HuH-7.5 (cell line): ENCODE results near the gene PRSS12.
A peak's percentile ranks its signal among the peaks of the same experiment; 100 is the strongest.
"Not testable (repeated sequence)": the region's sequence is repeated elsewhere in the genome, so short reads cannot be mapped to it uniquely, and the experiment has no call there.

ENCODE experiments used
- DNase-seq: peaks from one replicate; pipeline ENCODE4 v3.0.0; 2011; ENCODE audit warnings: low spot score

The PRSS12 gene, protein sequence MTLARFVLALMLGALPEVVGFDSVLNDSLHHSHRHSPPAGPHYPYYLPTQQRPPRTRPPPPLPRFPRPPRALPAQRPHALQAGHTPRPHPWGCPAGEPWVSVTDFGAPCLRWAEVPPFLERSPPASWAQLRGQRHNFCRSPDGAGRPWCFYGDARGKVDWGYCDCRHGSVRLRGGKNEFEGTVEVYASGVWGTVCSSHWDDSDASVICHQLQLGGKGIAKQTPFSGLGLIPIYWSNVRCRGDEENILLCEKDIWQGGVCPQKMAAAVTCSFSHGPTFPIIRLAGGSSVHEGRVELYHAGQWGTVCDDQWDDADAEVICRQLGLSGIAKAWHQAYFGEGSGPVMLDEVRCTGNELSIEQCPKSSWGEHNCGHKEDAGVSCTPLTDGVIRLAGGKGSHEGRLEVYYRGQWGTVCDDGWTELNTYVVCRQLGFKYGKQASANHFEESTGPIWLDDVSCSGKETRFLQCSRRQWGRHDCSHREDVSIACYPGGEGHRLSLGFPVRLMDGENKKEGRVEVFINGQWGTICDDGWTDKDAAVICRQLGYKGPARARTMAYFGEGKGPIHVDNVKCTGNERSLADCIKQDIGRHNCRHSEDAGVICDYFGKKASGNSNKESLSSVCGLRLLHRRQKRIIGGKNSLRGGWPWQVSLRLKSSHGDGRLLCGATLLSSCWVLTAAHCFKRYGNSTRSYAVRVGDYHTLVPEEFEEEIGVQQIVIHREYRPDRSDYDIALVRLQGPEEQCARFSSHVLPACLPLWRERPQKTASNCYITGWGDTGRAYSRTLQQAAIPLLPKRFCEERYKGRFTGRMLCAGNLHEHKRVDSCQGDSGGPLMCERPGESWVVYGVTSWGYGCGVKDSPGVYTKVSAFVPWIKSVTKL

DNA sequence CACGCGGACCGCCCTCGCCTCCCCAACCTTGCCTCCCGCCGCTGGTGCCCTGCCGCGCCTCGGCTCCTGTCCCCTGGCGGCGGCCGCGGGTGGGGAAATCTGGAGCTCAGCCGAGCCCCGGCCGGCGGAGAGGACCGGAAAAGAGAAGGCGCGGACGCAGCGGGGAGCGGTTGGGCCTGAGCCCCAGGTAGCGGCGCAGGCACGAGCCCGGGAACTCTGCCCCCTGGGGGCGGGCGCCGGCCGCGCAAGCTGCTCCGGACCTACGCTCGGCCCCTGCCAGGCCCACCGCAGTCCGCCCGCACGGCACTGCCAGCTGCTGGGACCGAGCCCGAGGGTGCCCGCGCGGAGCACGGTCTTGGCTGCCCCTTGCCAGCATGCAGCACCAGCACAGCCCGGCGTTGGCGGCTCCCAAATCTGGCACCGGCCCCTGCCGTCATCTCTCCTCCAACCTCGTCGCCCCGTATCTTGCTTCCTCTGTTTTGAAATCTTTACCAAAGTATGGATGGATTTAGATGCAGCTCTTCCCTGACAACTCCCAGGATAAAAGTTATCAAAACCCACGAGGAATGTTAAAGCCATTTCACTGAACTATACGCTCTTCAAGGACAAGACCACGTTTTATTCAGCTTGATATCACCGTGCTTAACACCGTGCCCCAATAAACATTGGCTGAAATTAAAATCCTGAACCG, at the start of gene PRSS12:
Gene PRSS12, minus strand, starts transcription at position 161 of the 691 bp plus-strand sequence. CDS start 283 bp downstream, outside the sequence.
- DNase-seq: peak; percentile 52

DNA sequence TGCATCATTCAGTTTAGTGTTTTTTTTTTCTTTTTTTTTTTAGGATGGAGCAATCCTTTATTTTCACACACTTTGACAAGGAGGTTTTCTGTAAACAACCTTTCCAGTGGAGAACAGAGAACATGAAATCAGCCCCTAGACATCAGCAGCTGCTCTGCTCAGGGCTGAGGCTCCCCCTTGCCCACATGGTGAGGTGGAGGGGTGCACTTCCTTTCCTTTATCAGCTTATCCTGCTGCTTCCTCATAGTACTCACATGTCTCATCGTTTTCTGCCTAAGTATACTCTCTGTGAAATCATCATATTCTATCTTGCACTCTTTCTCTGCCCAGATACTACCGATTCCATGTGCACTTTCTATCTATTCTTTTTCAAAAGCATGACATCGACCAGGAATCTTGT, 47.6 kb upstream of the PRSS12 start:
- no peak for DNase-seq

DNA sequence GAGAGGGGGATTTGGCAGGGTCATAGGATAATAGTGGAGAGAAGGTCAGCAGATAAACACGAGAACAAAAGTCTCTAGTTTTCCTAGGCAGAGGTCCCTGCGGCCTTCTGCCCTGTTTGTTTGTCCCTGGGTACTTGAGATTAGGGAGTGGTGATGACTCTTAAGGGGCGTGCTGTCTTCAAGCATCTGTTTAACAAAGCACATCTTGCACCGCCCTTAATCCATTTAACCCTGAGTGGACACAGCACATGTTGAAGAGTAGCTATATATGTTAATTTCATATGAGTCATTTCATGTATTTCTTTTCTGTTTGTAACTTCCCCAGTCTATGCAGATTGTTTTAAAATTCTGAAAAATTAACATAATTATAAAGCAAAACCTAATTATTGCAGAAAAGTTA, 47.1 kb upstream of the PRSS12 start:
- DNase-seq: not testable (repeated sequence)

DNA sequence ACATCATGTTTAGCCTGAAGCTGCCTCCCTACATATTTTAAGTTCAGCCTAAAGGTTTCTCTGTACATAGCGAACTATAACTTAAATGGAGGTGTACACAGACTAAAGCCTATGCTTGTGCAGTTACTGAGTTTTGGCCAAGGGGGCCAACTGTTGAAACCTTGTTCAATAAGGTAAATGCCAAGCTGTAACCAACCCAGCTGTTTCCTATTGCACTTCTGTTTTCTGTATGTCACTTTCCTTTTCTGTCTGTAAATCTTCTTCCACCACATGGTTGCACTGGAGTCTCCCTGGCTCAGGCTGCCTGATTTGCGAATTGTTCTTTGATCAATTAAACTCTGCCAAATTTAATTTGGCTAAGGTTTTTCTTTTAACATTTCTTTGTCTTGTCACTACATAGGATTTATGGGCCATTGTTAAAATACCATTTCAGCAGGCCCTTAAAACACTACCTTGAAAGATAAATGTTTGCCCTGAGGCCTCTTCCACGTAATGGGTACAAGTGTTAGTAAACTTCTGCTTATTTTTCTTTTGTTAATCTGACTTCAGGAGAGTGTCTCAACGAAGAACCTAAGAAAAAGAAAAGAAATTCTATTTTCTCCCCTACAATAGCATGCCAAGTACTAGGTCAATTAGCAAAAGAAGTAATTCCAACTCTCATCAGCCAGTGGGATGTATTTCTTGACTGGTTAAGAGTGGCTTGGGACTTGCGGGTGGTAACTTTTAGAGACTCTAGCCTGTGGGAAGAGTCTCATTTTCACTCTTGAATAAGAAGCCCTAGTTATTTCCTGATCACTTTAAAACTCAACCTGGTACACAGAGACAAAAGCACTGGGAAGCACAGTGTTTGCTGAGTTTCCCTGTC, 45.7 kb upstream of the PRSS12 start:
- no peak for DNase-seq

DNA sequence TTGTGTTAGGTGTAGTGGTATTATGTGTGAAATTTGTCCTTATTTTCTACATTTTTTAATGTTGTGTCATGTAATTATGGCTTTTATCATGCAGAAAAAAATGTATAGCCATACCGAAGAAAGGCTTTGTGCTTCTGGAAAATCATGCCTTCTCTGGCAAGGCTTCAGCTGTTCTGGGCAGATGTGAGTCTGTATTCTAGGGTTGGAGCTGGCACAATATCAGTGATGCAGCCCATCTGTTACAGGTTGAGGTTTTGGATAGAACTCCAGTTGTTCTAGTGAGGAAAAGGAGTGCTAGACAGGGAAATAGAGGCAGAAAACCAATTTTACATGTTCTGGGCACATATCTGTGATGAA, 44.8 kb upstream of the PRSS12 start:
- DNase-seq: no peak

DNA sequence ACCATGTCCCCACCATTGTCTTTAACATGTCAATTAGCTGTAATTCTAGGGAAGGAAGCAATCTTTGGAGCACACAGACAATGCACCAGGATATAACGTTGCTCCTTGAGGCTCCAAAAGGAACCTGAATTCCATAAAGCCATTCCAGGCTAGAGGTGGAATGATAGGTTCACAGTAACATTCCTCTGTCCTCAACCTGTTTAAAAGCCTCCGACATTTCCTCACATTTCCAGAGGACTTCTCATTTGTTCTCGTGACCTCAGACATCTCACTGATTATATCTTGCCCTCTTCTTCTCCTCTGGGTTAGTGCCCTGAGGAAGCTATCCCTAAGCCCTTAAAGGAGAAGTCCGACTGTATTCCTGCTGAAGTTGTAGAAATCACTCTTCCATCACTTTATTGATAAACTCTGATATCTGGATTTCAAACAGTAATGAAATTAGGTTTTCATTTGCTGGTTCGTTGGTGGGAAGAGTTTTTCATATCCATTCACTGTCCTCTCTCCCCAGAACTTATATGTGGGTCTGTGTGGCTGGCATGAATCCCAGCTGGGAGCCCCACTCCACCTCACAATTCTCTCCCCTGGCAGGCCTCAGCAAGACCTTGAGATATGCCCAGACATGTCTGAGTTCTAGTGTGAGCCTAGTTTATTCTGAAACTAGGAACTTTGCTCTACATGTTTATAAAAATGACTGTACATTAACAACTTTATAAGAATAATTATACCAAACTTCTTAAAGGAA, 44.2 kb upstream of the PRSS12 start:
- no peak for DNase-seq

DNA sequence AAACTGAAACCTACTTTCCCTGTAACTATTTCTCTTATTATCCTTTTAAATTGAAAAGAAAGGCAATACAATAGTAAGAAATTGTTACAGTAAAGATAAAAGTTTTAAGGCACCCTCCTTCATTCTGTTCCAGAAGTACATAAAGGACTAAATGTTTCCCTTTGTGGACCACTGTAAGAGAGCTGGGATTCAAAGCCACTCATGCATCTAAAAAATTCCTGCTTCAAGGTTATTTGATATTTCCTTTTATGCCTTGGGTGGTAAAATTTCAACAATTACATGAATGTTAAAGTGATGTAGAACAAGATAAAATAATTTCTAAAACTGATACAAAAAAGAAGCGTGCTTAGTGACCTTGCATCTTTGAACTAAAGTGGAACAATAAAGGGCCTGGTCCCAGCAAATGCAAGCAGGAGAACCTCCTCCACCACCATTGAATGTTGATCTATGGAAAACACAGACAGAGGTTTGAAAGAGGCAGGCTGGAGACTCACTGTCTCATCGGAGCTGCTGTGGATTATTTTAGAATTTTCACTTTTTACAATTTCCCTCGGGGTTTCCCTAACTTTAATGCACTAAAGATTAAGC, 42.3 kb upstream of the PRSS12 start:
- no peak for DNase-seq

DNA sequence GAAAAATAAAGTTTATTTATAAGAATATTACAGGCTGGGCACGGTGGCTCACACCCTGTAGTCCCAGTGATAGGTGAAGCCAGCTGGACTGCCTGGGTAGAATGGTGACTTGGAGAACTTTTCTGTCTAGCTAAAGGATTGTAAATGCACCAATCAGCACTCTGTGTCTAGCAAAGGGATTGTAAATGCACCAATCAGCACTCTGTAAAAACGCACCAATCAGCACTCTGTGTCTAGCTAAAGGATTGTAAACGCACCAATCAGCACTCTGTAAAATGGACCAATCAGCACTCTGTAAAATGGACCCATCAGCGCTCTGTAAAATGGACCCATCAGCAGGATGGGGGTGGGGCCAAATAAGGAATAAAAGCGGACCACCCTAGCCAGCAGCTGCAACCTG, 39.7 kb upstream of the PRSS12 start:
- DNase-seq: not testable (repeated sequence)

DNA sequence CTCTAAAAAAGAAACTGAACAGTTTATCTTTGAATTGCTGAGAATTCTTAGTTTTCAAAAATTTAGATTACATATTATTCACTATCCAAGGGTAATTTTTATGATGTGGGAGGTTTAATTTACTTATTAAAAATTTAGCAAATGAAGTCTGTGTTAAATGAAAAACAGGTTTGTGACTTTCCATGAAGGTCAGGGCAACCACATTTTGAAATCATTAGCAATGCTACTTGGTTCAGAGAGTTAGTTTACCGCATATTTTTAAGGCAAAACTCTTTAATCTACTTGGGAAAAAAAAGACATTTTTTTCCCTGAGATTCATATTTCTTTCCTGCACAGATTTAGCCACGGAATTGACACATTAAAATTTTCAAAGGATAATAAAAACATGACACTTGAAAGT, 37.3 kb upstream of the PRSS12 start:
- DNase-seq: no peak

DNA sequence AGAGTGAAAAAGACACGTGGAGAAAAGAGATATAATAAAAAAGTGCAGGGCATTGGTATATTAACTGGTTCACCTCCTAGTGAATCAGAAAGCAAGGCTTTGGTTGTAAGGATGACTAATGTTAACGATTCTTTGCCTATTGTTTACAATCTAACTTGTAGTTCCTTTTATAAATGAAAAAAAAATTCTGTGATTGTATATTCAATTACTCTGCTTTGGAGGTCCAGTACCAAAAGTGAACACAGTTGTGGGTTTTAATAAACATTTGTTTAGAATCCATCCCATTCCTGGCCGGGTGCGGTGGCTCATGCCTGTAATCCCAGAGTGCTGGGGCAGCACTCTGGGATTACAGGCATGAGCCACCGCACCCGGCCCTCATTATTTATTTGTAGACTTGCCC, 36.9 kb upstream of the PRSS12 start:
- DNase-seq: no peak

DNA sequence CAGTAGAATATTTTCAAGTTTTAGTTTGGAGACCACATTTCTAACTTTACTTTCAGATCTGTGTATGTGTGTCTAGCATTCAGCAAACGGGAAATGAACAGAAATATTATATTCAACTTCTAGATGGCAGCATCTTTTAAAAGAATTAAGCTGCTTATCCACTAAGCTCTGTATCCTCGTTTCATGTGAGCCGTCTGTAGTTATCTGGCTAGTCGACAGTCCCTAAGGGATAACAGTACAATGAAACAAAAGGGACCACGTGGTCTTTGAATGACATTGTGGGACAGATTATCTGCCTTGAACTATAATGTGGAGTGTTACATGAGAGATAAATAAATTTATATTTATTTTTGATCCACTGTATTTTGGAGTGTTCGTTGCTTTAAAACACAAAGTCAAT, 35.8 kb upstream of the PRSS12 start:
- DNase-seq: no peak

DNA sequence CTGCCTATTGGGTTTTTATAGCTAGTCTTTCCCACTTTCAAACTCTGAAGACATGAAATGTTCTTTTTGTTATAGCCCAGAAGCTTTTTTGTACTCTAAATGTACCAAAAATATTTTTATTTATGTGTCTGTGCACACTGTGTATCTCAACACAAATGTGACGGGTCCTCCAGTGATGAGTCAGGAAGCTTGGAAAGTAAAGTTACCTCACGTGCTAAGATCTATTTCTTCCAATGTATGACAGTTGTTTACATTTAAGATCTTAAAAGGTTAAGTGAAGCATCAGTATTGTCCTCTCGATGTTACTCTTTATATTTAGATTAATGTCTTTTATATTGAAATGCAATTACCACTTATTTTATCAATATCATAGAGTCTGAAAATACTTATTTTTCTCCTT, 29.1 kb upstream of the PRSS12 start:
- no peak for DNase-seq

DNA sequence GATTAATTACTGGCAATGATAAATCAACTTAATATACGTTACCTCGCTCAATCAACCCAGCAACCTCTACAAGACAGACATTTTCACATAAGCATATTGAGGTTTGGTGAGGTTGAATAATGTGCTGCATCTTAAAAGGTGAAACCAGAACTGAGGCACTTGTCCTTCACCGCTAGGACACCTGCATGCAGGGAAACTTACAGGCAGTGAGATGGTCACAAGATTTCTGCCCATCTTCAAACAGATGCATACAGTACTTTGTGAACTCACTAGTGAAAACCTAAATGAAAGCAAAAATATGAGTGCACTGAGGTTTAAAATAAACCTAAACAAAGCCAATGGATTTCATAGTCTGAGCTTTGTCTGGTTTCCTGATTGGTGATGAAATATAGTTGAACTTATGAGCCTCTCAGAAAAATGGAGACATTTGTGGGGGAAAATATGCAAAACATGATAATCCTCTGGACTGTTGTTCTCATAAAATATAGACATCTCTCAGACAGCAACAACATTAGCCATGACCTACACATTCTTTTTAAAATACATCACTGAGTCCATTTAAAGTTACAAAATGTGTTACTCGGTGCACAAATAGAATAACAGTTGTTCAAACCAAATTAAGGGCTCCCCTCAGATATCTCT, 20.9 kb upstream of the PRSS12 start:
- DNase-seq: no peak

DNA sequence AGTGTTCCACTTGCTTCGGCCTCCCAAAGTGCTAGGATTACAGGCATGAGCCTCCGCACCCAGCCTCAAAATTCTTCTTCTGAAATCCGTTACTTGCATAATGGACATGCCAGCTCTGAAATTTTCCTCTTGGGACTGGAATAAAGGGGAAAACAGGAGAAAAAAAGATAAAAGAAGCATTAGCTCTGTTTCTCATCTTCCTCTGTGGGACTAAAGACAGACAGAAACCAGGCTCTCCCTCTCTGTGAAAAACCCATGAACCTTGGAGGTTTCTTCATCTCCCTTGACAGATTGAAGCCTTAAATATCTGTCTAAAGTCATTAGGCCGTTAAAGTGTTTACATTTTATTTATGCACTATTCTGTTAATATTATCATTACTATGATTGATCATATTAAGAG, 19.4 kb upstream of the PRSS12 start:
- no peak for DNase-seq

DNA sequence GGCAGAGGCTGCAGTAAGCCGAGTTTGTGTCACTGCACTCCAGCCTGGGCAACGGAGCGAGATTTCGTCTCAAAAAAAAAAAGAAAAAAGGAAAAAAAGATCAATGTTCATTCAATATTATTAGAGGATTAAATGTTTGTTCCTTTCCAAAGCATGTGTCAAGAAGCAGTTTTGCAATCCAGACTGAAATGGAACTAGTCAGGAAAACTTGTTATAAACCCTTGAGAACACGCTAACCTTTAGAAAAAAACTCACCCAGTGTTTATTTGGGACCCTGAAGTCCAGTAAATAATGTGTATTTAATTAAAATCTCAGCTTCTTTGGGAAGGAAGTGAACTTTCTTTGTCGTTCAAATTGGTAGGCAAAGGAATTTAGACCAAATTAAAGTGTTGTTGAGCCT, 16.4 kb upstream of the PRSS12 start:
- no peak for DNase-seq

DNA sequence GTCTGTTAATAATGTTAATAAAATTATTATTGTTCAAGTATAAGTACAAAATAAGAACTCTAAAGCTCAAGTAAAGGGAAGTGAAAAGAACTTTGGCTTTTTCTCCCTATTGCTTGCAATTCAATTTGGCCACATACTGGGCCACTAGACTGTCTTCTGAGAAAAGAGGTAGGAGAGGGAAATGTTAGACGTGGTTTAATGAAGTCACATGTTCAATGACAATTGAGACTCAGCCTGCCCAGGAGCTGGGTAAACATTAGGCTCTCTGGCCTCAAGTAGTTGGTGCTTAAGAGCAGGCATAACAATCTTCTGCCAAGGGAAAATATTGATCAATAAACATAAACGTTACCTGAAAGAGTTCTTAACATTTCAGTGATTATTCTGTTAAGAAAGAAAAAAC, 15.1 kb upstream of the PRSS12 start:
- DNase-seq: no peak

DNA sequence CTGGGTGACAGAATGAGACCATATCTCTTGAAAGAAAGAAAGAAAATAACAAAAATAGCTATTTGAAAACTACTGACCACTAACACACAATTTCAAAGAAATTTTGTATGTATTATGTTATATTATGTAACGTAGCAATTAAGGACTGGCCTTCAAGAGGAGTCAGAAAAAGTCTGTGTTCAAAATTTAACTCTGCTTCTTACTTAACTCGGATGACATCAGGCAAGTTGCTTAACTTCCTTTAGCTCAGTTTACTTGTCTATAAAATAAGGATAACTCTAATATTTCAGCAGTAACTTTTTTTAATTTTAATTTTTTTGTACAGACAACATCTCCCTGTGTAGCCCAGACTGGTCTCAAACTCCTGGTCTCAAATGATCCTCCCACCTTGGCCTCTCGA, 14.6 kb upstream of the PRSS12 start:
- no peak for DNase-seq

DNA sequence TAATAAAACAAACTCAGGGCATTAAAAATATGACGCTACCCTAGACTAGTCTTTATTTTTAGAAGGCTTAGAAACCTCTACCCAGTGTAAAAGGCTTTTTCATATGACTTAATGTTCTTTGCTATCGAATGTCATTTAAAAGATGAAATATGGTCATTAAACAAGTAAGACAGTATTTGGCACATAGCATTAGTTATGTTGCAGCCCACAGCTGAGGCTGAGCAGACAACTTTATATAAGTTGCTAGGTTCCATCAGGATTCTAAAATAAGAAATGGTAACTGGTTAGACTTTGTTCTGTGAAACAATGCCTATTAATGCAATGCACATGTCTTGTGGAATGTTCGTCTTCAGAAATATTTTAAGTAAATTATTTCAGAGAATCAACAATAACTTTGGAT, 10.4 kb upstream of the PRSS12 start:
- no peak for DNase-seq

DNA sequence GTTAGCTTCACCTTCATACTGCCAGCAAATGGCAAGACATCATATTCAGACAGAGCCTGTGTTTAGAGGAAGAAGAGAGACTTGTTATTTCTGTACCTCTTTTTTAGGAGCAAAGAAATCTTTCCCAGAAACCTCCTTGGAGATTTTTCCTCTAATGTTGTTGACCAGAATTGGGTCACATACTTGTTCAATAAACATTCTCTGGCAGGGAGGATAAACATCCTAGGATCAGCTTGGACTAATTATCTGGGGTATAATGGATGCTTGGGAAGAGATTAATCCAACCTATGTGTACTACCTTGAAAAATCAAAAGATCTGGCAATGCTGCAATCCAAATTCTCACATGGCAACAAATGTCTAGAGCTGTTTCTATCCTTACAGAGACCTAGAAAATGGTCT, 8.4 kb upstream of the PRSS12 start:
- DNase-seq: no peak

DNA sequence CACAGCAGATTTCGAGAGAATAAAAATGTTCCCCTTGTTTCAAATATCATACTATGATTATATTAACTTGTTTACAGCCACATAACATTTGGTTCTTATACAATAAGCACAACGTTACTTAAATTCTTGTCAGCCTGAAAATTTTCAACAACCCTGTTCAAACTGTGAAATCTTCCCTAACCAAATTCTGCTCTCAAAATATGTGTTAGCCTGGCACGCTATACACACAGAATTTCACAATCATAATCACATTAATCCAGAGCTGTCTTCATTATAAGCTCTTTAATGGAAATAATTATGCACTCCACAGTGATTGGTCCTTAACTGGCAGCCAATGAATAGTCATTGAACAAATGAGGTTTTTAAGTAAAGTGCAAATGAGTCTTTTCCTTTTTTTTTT, 7.3 kb upstream of the PRSS12 start:
- no peak for DNase-seq
